SK-N-SH (cell line): Measurements from ENCODE around the gene PAPOLA. TPM values are rescaled to one million over a fixed set of nuclear protein-coding genes. Genes with fewer than 3 reads are reported as not detected.

ENCODE experiments used
- CTCF ChIA-PET: fragments of 300-600, 350-600 bp; formaldehyde crosslinking; extraction: SDS; loops from one replicate; lab custom pipeline; 2021; lab: Yijun Ruan, JAX
- POLR2A ChIA-PET: fragments of 350-600 bp; sonication (Branson Sonifier 250); formaldehyde crosslinking; extraction: SDS; loops from one replicate; lab custom pipeline; 2020; ENCODE audit warnings: antibody characterized with exemption, inconsistent platforms; lab: Yijun Ruan, JAX
- DNase-seq: peaks from one replicate; pipeline ENCODE4 v3.0.0; 2012
- H2AFZ ChIP-seq: fragments of 200-600 bp; sonication (generic); 2 replicates; pipeline ENCODE4 v1.8.1; 2016; ENCODE audit warnings: antibody characterized with exemption, mild to moderate bottlenecking, low read depth
- H3F3A ChIP-seq: fragments of 200-600 bp; sonication (generic); replicated peaks from 2 replicates; pipeline ENCODE3; 2016; ENCODE audit warnings: antibody characterized with exemption, mild to moderate bottlenecking; ENCODE audit not compliant: insufficient read depth
- H3K27ac ChIP-seq, 2 experiments: fragments of 200-500 bp in 1 of 2; fragments of 200-600 bp in 1 of 2; sonication (Bioruptor generic) in 1 of 2; sonication (generic), shearing (Covaris generic) in 1 of 2; 2 replicates each; pipeline versions ENCODE4 v1.5.1 to v1.6.1; 2014 to 2016; ENCODE audit warnings: low read depth in 2 of 2, inconsistent platforms in 1 of 2, low read length in 1 of 2, mild to moderate bottlenecking in 1 of 2, mixed read lengths in 1 of 2
- H3K27me3 ChIP-seq: fragments of 200-600 bp; sonication (generic), shearing (Covaris generic); 2 replicates; pipeline ENCODE4 v1.6.1; 2016; ENCODE audit warnings: mixed run types; ENCODE audit not compliant: insufficient read depth
- H3K36me3 ChIP-seq, 2 experiments: fragments of 200-500 bp in 1 of 2; fragments of 200-600 bp in 1 of 2; sonication (Bioruptor generic) in 1 of 2; sonication (generic) in 1 of 2; replicated peaks in 1 of 2; 2 replicates each; pipeline versions ENCODE3 to v1.5.1; 2014 to 2016; ENCODE audit warnings: low read length in 1 of 2, mild to moderate bottlenecking in 1 of 2; ENCODE audit not compliant: insufficient read depth in 2 of 2, control insufficient read depth in 1 of 2
- H3K4me1 ChIP-seq, 2 experiments: fragments of 200-500 bp in 1 of 2; fragments of 200-600 bp in 1 of 2; sonication (Bioruptor generic) in 1 of 2; sonication (generic), shearing (Covaris generic) in 1 of 2; 2 replicates each; pipeline versions ENCODE4 v1.5.1 to v1.6.1; 2014 to 2016; ENCODE audit warnings: low read depth in 1 of 2, low read length in 1 of 2, mixed run types in 1 of 2; ENCODE audit not compliant: insufficient read depth in 2 of 2, control insufficient read depth in 1 of 2
- H3K4me2 ChIP-seq: fragments of 200-600 bp; sonication (generic), shearing (Covaris generic); 2 replicates; pipeline ENCODE4 v1.6.1; 2017; ENCODE audit warnings: mixed run types
- H3K4me3 ChIP-seq, 2 experiments: fragments of 200-500 bp in 1 of 2; fragments of 200-600 bp in 1 of 2; sonication (Bioruptor generic) in 1 of 2; sonication (generic), shearing (Covaris generic) in 1 of 2; 2 replicates each; pipeline versions ENCODE4 v1.5.1 to v1.8.1; 2014 to 2016; ENCODE audit warnings: low read depth in 2 of 2, inconsistent platforms in 1 of 2, low read length in 1 of 2, mild to moderate bottlenecking in 1 of 2, mixed read lengths in 1 of 2, moderate library complexity in 1 of 2
- H3K79me2 ChIP-seq: fragments of 200-600 bp; sonication (generic); 2 replicates; pipeline ENCODE4 v1.8.1; 2017; ENCODE audit warnings: mild to moderate bottlenecking; ENCODE audit not compliant: insufficient read depth
- H3K9ac ChIP-seq: fragments of 200-600 bp; sonication (generic); 2 replicates; pipeline ENCODE4 v1.6.1; 2017; ENCODE audit warnings: mixed run types
- H3K9me2 ChIP-seq: fragments of 200-600 bp; sonication (generic); 2 replicates; pipeline ENCODE4 v1.6.1; 2017; ENCODE audit warnings: mixed run types
- H3K9me3 ChIP-seq: fragments of 200-600 bp; sonication (generic); 2 replicates; pipeline ENCODE4 v1.6.1; 2017; ENCODE audit warnings: mixed run types, mild to moderate bottlenecking, moderate library complexity
- H4K20me1 ChIP-seq: fragments of 200-600 bp; sonication (generic); 2 replicates; pipeline ENCODE4 v1.6.1; 2017; ENCODE audit warnings: mild to moderate bottlenecking, mixed run types; ENCODE audit not compliant: insufficient read depth
- ELF1 ChIP-seq: IDR thresholded peaks from 2 replicates; pipeline ENCODE4 v1.4.0; 2012
- EP300 ChIP-seq, 2 experiments: IDR thresholded peaks; 2 replicates each; pipeline versions ENCODE4 v1.4.0 to v1.6.1; 2012; ENCODE audit warnings: borderline replicate concordance in 1 of 2, low read depth in 1 of 2, low read length in 1 of 2
- FOXM1 ChIP-seq: IDR thresholded peaks from 2 replicates; pipeline ENCODE4 v1.4.0; 2012; ENCODE audit warnings: low read depth, mild to moderate bottlenecking
- GATA2 ChIP-seq: sonication (generic); formaldehyde crosslinking; IDR thresholded peaks from 2 replicates; pipeline ENCODE4 v1.5.0; 2020; ENCODE audit warnings: mild to moderate bottlenecking, missing genetic modification reagents
- MAX ChIP-seq: IDR thresholded peaks from 2 replicates; pipeline ENCODE4 v1.4.0; 2012; ENCODE audit warnings: low read depth
- MEF2A ChIP-seq: IDR thresholded peaks from 2 replicates; pipeline ENCODE4 v1.4.0; 2012; ENCODE audit warnings: low read depth, borderline replicate concordance
- MXI1 ChIP-seq: IDR thresholded peaks from 2 replicates; pipeline ENCODE4 v1.6.1; 2012; ENCODE audit warnings: mild to moderate bottlenecking, low read depth, low read length, improper control_type of control experiment
- NFIC ChIP-seq: IDR thresholded peaks from 2 replicates; pipeline ENCODE4 v1.4.0; 2012; ENCODE audit warnings: borderline replicate concordance
- NRF1 ChIP-seq: IDR thresholded peaks from 2 replicates; pipeline ENCODE4 v1.6.1; 2012; ENCODE audit warnings: low read depth, mild to moderate bottlenecking, low read length
- RCOR1 ChIP-seq: fragments of 150-350 bp; IDR thresholded peaks from 2 replicates; pipeline ENCODE4 v1.6.1; 2017; ENCODE audit warnings: antibody characterized with exemption, low read length
- TCF12 ChIP-seq: IDR thresholded peaks from 2 replicates; pipeline ENCODE4 v1.4.0; 2012
- TEAD4 ChIP-seq: IDR thresholded peaks from 2 replicates; pipeline ENCODE4 v1.4.0; 2012; ENCODE audit warnings: mild to moderate bottlenecking, borderline replicate concordance; ENCODE audit not compliant: insufficient read depth
- USF2 ChIP-seq: fragments of 150-350 bp; IDR thresholded peaks from 2 replicates; pipeline ENCODE4 v1.6.1; 2017; ENCODE audit warnings: antibody characterized with exemption, low read length, low read depth, borderline replicate concordance
- YY1 ChIP-seq: IDR thresholded peaks from 2 replicates; pipeline ENCODE4 v1.4.0; 2012; ENCODE audit warnings: low read depth, mild to moderate bottlenecking
- WGBS: methylation state at CpG from one replicate; pipeline ENCODE4 v1.1.6; 2017; ENCODE audit warnings: low lambda C conversion rate; 5-methylcytosine and 5-hydroxymethylcytosine counted together
- polyA plus RNA-seq, 3 experiments: library from polyadenylated mRNA; depleted of rRNA; stranded (reverse); fragments of >200 nt; gene quantifications; 2 replicates each; pipeline ENCODE4 v1.2.3, GENCODE V29; 2012

The PAPOLA gene
- polyA plus RNA-seq, 1 of the 3 experiments (the other 2 are of a cell fraction): 53.7 TPM

- ChIA-PET POLR2A (interaction anchor here (0.6 kb wide), 1 partner anchor 413 kb away, joined by 3 read pairs; no protein-coding TSS in a partner anchor), CTCF (no interaction called here)
- 86% methylated on average over 1 of the region's 1 CpG for WGBS
- Histone ChIP-seq H3F3A (no peaks in the 10 kb centered on the region), H3K4me1 (peaks cover 2 to 19% of the 10 kb centered on the region in 2 experiments; a peak in 3 of 4 replicates), H3K4me3 (no peak overlapping the region), H3K79me2 (peaks cover 100% of the 10 kb centered on the region), H3K9me2 (no peaks in the 10 kb centered on the region), H2AFZ (no peak overlapping the region), H3K27ac (no peak overlapping the region), H3K4me2 (no peak overlapping the region), H3K27me3 (no peaks in the 10 kb centered on the region), H3K36me3 (peaks cover 0 to 3% of the 10 kb centered on the region in 2 experiments), H3K9ac (0 out of 2 replicates have a peak overlapping the region, but pooled peaks have one; percentile 16), H4K20me1 (peaks cover 98% of the 10 kb centered on the region), H3K9me3 (no peaks in the 10 kb centered on the region)
- TF ChIP-seq TEAD4: no peak
- TF ChIP-seq RCOR1: no peak
- TF ChIP-seq MAX: no peak
- TF ChIP-seq TCF12: no peak
- TF ChIP-seq EP300 (IDR thresholded peaks at IDR 0.05; ENCODE audit: borderline replicate concordance in 1 of 2, low read depth in 1 of 2, low read length in 1 of 2): no peak
- no peak for TF ChIP-seq NRF1
- DNase-seq: no peak
Measured at GRCh38 chr14:96511667-96512066, 9.5 kb downstream of the PAPOLA start.

GRCh38 chr14:96512122-96512521 is 9.9 kb downstream of the PAPOLA start:
- Histone ChIP-seq H2AFZ (no peak overlapping the region), H3K9ac (no peak overlapping the region), H4K20me1 (peaks cover 98% of the 10 kb centered on the region), H3K9me3 (no peaks in the 10 kb centered on the region), H3F3A (no peaks in the 10 kb centered on the region), H3K4me2 (no peak overlapping the region), H3K4me3 (no peak overlapping the region), H3K27ac (no peak overlapping the region), H3K9me2 (no peaks in the 10 kb centered on the region), H3K27me3 (no peaks in the 10 kb centered on the region), H3K36me3 (peaks cover 0 to 3% of the 10 kb centered on the region in 2 experiments), H3K79me2 (peaks cover 100% of the 10 kb centered on the region), H3K4me1 (peaks cover 2 to 19% of the 10 kb centered on the region in 2 experiments; a peak in 3 of 4 replicates)
- TF ChIP-seq USF2 (no peak), NRF1 (no peak), ELF1 (no peak), YY1 (no peak), MEF2A (no peak), NFIC (no peak), MXI1 (no peak), GATA2 (CRISPR knock-in tag) (no peak), FOXM1 (no peak)
- ChIA-PET POLR2A (interaction anchor here (0.6 kb wide), 1 partner anchor 413 kb away, joined by 3 read pairs; no protein-coding TSS in a partner anchor), CTCF (no interaction called here)
- DNase-seq: no peak
- 93% methylated on average over 2 of the region's 2 CpGs for WGBS
